SW 1271 (cell line): Measurements from ENCODE around the gene GRID1.
"Not testable (repeated sequence)": the region's sequence is repeated elsewhere in the genome, so short reads cannot be mapped to it uniquely, and the experiment has no call there.

Source experiments
- DNase-seq, 2 experiments: peaks; one replicate each; lab custom pipeline; 2025; lab: John Stamatoyannopoulos, UW

The GRID1 gene

DNA sequence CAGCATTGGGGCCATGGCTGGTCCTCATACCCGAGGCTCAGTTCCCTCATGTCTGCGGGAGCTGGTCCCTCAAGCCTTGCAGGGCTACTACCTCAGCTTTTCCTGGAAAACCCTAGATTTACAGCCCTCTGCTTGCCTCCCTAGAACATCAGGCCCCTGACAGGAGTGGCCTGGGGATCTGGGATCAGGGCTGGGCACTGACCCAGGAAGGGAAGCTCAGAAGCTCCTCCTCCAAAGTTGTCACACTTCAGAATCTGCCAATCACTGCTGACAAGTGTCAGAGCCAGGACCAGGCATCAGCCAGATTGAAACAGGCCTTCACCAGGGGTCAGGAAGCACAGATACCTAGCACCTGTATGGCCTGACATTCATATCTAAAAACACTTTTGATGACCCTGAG is 115.2 kb downstream of the GRID1 start:
- DNase-seq = no peak

DNA sequence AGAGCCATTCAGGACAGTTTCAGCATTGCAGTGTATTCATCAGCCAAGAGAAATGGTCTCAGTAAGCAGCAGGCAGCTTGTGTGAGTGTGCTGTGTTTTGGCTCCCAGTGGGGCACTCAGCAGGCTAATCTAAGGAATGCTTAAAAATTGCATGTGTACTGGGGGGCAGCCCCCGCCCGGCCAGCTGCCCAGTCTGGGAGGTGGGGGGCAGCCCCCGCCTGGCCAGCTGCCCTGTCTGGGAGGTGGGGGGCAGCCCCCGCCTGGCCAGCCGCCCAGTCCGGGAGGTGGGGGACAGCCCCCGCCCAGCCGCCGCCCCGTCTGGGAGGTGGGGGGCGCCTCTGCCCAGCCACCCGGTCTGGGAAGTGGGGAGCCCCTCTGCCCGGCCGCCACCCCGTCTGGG is 116.2 kb downstream of the GRID1 start:
- no peak for DNase-seq

DNA sequence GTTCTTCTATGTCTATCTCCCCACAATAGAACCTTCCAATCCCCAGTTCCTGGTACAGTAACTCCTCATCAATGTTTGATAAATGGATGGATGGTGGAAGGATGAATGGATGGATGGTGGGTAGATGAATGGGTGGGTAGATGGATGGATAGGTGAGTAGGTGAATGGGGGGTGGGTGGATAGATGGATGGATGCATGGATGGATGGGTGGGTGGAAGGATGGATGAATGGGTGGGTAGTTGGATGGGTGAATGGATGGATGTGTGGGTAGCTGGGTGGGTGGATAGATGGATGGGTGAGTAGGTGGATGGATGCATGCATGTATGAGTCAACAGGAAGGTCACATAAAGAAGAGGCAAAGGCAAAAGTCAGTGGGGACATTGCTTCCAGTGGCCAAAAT is 116.8 kb downstream of the GRID1 start:
- no peak for DNase-seq

DNA sequence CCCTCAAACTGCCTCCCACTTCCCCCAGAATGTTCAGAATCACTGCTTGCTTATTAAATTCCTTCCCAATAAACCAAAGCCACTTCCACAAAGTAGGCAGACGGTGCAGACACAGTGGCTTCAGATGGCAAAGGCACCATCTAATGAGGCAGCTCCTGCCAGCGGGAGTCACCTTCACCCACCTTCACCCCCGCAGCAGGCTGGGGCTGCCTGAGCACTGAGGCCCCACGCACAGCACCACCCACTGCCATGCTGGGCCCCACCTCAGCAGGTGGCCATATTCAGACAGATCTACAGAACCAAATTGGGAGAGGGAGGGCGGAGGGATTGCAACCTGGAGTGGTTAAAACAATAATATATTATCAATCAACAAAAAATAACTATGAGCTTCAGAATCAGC is 118.5 kb downstream of the GRID1 start:
- no peak for DNase-seq

DNA sequence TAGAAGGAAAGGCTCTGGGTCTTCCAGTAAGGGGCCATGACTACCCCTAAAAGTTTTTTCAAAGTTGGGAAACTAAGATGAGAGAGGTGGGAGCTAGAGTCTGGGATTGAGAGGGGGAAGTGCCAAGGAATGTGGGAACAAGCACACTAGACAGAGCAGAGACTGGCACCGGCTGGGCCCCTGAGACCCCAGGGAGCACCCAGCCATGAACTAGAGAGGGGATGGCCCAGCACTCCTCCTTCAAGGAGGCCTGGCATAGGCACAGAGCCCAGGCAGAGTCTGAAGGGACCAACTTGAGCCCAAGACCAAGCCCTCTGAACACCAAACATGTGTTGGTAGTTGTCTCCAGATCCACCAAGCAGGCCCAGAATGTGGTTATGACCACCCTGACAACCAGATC is 119.0 kb downstream of the GRID1 start:
- no peak for DNase-seq

DNA sequence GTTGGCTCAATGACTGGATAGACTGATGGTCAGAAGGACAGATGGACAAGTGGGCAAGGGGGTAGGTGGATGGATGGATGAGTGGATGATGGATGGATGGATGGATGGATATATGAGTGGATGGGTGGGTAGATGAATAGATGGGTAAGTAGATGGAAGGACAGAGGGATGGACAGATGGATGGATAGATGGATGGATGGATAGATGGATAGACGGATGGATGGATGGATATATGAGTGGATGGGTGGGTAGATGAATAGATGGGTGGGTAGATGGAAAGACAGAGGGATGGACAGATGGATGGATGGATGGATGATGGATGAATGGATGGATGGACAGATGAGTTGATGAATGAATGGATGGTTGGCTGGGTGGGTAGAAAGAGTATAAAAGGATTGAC is 119.5 kb downstream of the GRID1 start:
- DNase-seq = no peak

DNA sequence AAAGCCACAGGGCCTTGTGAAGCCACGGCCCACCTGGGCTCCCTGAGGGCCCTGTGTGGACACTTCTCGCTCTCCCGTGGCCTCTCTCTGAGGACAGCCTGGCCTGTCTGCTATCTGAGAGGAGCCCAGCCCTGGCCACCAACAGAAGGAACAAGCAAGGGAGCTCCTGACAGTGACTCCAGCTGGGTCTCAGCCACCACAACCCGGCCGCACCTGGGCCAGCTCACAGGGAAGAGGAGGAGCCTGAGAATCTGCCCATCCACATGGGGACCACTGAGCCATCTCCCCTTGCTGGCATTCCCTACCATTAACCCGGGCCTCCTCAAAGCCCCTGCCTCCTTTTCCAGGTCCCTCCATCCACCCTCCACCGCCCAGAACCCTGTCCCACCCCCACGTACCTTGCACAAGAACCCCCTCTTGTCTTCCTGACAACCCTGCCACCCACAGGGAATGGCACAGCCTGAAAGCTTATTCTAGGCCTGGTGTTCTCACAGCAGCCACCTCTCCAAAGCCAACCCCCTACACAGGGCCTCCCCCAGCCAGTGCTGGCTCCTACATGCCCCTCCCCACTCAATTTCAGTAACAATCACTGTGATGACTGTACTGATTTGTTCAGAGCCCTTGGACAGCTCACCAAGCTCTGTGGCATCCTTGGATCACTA is 120.2 kb downstream of the GRID1 start:
- no peak for DNase-seq

DNA sequence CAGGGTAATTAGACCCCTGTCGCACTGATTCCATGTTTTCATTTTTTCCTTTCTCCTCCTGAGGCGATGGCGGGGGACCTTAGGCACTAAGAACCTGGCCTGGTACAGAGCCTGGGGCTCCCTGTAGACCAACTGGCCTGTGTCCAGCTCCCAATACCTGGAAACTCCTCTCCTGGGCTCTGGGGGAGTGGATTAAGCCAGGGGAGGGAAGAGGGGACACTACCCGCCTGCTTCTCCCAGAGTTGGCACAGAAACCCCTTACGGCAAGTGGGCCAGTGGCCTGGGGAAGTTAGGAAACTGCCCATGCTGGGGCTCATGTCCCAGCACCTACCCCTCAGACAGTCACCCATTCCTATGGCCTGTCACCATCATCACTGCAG is 121.6 kb downstream of the GRID1 start:
- DNase-seq = no peak

DNA sequence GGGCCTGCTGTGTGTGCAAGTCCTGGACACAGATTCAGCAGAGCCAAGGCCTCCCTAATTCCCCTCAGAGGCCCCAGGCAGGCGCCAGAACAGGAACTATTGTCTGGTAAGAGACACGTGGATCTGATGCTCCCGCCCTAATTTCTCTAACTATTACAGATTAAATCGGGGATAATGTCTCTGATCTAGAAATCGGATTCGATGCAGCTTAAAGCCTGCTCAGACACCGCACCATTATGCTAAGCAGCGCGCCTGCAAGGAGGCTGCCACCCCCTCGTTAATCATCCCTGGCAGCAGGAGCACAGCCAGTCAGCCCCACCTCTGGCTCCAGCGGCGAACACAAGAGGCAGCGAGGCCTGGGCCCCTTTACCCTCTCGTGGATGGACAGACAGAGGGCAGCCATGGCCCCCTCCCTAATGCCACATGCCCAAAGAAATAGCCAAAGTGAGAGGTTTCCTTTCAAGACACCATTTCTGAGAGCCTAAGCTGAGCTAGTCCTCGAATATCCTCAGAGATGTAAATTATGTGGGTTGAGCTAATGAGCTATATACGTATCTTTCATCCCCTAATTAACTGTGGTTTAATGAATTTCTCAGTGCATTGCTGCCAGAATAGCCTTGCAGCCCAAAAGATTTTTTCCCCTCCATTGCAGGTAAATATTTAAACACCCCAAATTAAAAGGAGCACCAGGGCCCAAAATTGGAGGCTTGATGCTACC is 122.1 kb downstream of the GRID1 start:
- DNase-seq = no peak

DNA sequence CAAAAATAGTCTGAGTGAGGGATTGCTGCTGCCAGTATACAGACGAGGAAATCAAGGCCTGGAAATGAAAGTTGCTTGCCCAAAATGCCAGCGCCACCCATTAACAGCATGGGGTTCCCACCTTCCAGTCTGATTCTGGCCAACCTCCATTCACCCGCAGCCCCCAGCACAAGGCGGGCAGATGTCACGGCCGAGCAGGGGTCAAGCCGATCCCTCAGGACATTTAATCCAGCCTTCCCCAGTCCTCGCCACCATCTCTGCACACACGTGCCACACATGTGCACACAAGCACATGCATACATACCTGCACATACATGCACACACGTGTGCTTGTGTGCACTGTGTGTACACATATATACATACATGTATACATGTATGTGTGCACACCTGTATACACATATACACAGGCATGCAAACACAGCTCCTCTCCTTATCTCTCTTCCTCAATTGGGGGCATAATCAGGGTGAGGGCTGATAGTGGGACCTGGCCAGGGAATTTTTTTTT is 122.9 kb downstream of the GRID1 start:
- DNase-seq = no peak

DNA sequence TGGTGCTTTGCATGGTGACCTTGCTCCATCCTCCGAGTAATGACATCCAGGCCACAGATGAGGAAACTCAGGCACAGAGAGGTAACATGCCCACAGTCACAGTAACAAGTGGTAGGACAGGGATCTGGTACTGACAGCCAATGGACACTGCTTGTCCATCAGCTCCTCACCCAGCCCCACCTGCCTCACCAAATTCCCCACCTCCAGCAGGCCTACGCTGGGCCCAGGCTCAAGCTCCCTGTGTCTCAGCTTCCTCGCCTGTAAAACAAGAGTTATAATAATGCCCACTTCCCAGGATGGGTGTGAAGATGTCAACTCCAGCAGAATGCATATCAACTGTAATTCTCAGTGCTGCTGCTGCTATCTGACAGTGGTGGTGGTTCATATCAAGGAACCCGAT is 123.8 kb downstream of the GRID1 start:
- DNase-seq = no peak

DNA sequence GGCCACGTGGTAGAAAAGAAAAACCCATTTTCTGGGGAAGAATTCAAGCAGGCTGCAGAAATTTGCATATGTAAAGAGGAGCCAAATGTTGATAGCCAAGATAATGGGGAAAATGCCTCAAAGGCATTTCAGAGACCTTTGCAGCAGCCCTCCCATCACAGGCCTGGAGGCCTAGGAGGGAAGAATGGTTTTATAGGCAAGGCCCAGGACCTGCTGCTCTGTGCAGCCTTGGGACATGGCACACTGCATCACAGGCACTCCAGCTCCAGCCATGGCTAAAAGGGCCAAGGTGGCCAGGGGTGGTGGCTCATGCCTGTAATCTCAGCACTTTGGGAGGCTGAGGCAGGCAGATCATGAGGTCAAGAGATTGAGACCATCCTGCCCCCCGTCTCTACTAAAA is 128.5 kb downstream of the GRID1 start:
- DNase-seq = not testable (repeated sequence)

DNA sequence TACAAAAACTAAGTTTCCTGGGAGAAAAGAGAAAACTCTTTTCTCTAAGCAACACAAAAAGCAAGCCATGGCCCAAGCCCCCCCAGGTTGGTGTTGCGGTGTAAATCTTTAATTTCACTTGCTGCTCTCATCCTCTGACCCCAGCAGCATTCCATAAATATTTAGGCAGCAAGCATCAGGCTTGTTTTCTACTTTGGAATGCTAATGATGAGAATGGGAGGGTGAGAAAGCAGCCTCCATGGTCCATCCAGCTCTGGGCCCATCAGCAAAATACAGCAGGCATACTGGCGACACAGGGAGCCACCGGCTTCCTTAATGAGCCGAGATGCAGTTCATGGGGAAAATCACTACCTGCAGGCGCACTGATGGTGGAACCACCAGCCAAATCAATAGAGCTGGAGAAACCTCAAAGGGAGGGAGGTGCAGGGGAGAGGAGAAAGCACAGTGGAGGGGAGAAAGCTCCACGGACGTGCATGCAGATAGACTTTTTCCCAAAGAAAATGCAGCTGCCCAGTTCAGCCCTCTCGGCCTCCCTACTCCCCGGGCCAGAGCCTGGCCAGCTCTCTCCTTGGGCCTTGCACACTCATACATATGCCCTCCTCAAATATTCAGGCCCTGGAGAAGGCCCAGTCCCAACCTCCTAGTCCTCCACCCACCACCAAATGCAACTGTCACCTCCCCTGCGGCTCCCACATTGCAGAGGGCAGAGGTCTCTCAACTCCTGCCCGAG is 131.9 kb downstream of the GRID1 start:
- no peak for DNase-seq

DNA sequence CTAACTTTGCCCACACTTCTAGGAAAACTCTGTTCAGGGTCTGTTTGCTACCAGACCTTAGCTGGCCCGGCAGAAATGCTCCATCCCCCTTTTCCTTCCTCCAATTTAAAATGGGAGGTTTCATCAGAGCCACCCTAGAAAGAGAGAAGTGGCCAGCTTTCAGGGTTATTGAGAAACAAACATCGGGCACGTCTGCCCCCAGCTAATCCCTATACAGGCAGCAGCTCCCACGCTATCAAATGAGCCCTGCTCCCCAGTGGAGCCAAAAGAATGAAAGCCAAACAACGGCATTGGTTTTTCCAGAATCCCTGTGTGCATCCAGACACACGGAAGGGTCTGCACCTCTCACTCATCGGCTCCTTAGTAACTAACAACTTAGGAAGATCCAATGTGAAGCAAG is 132.5 kb downstream of the GRID1 start:
- no peak for DNase-seq

DNA sequence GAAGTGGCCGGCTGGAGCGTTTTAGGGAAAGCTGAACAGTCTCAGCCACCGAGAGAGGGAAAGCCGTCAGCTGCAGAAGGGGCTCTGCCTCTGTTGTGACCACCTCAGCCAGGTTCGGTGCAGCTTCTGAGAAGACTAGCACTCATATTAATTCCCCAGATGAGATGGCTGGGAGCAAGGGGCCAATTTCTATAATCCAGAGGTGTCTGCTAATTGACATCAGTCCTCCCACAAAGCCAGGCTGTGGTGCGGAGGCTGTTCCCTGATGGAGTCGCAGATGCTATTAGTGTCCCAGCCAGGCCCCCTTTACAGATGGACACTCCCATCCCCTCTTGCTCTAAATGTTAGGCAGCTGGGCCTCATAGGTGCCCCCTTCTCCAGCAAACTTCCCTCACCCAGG is 133.5 kb downstream of the GRID1 start:
- DNase-seq = no peak

DNA sequence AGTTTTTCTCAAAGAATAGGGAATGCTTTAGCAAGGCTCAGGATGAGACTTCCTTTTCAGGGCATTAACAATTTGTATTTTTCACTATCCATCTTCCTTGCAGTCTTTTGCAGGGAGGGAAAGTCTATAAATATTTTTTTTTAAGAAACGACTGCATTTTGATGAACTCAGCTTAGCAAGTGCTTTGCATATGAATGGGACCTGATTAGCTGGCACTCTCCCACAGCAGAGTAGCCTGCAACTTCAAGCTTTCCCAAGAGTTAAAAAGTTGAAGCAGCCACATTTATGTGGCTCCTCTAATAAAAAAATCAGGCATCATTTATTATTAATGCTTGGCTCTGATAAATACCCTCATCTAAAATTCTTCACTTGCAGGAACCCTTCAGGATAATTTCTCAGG is 134.0 kb downstream of the GRID1 start:
- DNase-seq = no peak

DNA sequence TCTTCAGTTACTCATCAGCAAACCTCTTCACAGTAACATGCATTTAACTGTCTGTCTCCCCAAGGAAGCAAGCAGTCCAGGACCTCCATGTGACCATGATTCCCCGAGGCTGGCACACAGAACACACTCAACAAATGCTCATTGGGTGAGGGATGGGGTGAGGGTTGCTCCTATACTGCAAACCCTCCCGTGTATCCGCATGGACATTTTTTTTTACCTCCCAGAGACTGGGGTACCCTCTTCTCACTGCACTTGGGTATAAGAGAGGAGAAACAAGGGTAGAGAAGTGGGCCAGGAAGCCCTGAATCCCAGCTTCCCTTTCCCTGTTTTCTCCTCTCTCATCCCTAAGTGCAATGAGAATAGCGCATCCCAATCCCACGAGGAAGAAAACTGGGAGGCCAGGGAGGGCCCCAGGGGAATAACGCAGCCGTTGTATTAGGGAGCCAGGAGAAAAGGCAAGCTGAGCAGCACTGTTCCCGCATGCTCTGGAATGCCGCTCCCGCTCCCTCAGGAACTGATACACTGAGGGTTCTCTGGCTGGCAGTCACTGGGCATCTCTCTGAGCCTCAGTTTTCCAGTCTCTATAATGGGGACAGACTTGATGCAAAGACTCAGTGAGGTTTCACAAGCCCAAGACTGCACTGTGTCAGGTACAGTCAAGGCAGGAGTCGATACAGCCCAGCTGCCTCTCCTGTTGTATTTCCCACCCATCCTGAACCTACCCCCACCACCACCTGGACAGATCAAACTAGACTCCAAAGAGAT is 134.6 kb downstream of the GRID1 start:
- no peak for DNase-seq

DNA sequence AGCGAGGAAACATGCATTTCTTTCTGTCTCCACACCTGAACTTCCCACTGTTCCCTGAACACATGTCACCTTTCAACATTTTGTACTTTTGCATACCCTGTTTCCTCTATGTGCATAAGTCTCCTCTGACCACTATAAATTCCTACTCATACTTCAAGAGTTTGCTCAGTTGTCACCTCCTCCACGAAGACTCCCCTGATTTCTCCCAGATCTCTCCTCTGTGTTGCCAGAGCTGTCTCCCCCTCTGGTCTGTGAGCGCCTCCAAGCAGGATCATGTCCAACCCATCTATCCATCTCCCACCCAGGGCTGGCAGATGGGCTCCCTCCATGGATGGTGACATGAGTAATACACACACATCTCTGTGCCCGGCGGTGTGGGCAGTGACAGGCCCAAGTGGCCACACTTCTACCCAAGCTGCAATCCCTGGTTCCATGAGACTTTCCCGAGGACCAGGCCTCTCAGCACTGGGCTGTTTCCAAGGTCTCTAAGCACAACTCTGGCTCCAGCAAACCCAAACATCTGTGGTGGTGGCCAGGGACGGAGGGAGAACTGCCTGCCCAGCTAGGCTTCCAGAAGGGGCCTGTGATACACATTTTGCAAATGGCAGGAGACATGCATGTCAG is 135.9 kb downstream of the GRID1 start:
- DNase-seq = no peak

DNA sequence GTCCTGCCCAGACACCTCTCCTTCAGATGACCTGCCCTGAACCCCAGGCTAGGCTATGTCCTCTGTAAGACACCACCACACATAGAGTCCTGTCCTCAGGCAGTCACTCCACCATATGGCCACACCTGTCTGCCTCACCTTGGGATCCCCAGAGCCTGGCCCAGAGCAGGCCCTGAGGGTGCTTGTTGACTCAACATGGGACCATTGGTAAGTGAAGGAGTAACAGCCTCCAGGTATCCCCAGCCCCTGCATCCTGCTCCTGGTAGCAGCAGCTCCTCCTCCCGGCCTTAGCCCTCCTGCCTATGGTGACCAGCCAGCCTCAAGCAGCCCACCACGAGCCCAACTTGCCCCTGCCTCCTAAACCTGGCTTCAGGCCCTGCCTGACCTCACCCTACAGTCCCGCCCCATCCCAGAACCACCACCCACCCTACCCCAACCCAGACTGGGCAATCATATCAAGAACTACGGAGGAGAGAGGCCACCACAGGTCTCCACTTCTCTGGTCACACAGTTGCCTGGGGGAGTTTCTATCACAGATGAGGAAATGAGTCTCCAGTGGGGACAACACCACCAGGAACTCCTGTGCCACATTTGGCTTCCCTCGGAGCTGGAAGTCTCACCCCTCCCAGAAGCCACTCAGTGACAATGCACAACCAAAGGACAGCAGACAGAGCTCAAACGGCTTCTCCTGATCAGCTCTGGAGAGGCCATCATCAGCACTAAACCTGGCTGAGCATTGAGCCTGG is 136.6 kb downstream of the GRID1 start:
- no peak for DNase-seq

DNA sequence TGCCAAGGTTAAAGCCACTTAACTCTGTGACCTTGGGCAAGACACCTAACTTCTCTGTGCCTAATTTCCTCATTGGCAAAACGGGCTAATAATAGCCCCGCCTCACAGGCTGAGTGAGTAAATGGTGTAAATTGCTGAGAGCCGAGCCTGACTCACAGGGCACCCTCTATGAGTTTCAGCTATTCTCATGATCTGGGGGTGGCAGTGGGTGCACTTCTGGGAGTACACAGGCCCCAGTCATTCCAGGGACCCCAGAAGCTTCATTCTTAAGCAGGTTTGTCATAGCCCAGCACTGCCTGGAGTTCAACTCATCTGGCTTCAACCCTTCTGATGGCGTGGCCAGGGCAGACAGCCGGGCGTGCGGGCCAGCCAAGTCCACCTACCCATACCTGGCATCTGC is 137.2 kb downstream of the GRID1 start:
- DNase-seq = no peak
